GM23338 (cell line): ENCODE data around the gene ZNF674. TPM values are rescaled to one million over a fixed set of nuclear protein-coding genes. Genes with fewer than 3 reads are reported as not detected.

ENCODE experiments used
- ATAC-seq: fragments of 200-7000 bp; cut with Tn5 transposase; 3 replicates; pipeline ENCODE4 v1.9.1; 2020
- DNase-seq: peaks from one replicate; pipeline ENCODE4 v3.0.0-alpha.2; 2015; ENCODE audit warnings: low spot score
- H2AFZ ChIP-seq: fragments of 200-600 bp; sonication (generic); 2 replicates; pipeline ENCODE4 v1.8.0; 2016; ENCODE audit warnings: antibody characterized with exemption, mild to moderate bottlenecking, moderate library complexity
- H3F3A ChIP-seq: fragments of 200-600 bp; sonication (generic); replicated peaks from 2 replicates; pipeline ENCODE4 v1.8.0; 2017; ENCODE audit warnings: antibody characterized with exemption, mixed run types, low read depth
- H3K27ac ChIP-seq: fragments of 200-600 bp; sonication (generic); 2 replicates; pipeline ENCODE4 v1.6.1; 2016; ENCODE audit warnings: low read depth
- H3K27me3 ChIP-seq: fragments of 200-600 bp; sonication (generic); 2 replicates; pipeline ENCODE4 v1.8.0; 2016; ENCODE audit warnings: mild to moderate bottlenecking, mixed run types, moderate library complexity; ENCODE audit not compliant: insufficient read depth
- H3K36me3 ChIP-seq: fragments of 200-600 bp; sonication (generic); 2 replicates; pipeline ENCODE4 v1.8.0; 2016; ENCODE audit warnings: mild to moderate bottlenecking; ENCODE audit not compliant: insufficient read depth
- H3K4me1 ChIP-seq: fragments of 200-600 bp; sonication (generic); 2 replicates; pipeline ENCODE4 v1.8.0; 2016; ENCODE audit warnings: mild to moderate bottlenecking, moderate library complexity; ENCODE audit not compliant: insufficient read depth
- H3K4me2 ChIP-seq: fragments of 200-600 bp; sonication (generic); 2 replicates; pipeline ENCODE4 v1.7.1; 2017; ENCODE audit warnings: mixed run types
- H3K4me3 ChIP-seq: fragments of 200-600 bp; sonication (generic); 2 replicates; pipeline ENCODE4 v1.6.1; 2016; ENCODE audit warnings: mixed run types
- H3K79me2 ChIP-seq: fragments of 200-600 bp; sonication (generic); replicated peaks from 2 replicates; pipeline ENCODE4 v1.8.0; 2017; ENCODE audit warnings: mild to moderate bottlenecking; ENCODE audit not compliant: insufficient read depth
- H3K9me2 ChIP-seq: fragments of 200-600 bp; sonication (generic); 2 replicates; pipeline ENCODE4 v1.8.0; 2017; ENCODE audit not compliant: insufficient read depth
- H4K20me1 ChIP-seq: fragments of 200-600 bp; sonication (generic); replicated peaks from 2 replicates; pipeline ENCODE4 v1.8.0; 2017; ENCODE audit warnings: mild to moderate bottlenecking; ENCODE audit not compliant: insufficient read depth
- H3K27ac Mint-ChIP-seq: 2 replicates; pipeline ENCODE4 v1.8.0; 2020; ENCODE audit warnings: inconsistent platforms, mild to moderate bottlenecking, moderate library complexity, mixed read lengths
- H3K27me3 Mint-ChIP-seq: 3 replicates; pipeline ENCODE4 v1.8.0; 2022; ENCODE audit warnings: low read depth, mild to moderate bottlenecking, moderate library complexity, mixed read lengths, inconsistent platforms; ENCODE audit not compliant: insufficient read depth, poor library complexity
- H3K36me3 Mint-ChIP-seq: 3 replicates; pipeline ENCODE4 v1.8.0; 2021; ENCODE audit warnings: low read depth, mild to moderate bottlenecking, inconsistent platforms, moderate library complexity, mixed read lengths
- H3K4me1 Mint-ChIP-seq: 3 replicates; pipeline ENCODE4 v1.8.0; 2020; ENCODE audit warnings: mild to moderate bottlenecking, inconsistent platforms, mixed read lengths
- H3K4me3 Mint-ChIP-seq: 3 replicates; pipeline ENCODE4 v1.8.0; 2021; ENCODE audit warnings: moderate library complexity, mild to moderate bottlenecking, inconsistent platforms, mixed read lengths
- H3K9me3 Mint-ChIP-seq: 3 replicates; pipeline ENCODE4 v1.8.0; 2020; ENCODE audit warnings: moderate library complexity, mild to moderate bottlenecking, inconsistent platforms, mixed read lengths
- CREB1 ChIP-seq: fragments of 250-450 bp; sonication (Bioruptor Pico); IDR thresholded peaks from 2 replicates; pipeline ENCODE4 v1.5.0; 2020; ENCODE audit warnings: low read depth, mild to moderate bottlenecking, moderate library complexity
- CTCF ChIP-seq, 2 experiments: fragments of 200-600 bp in 1 of 2; sonication (generic) in 1 of 2; conservative IDR thresholded peaks; 2 replicates each; pipeline versions ENCODE4 v1.5.1 to v1.6.1; 2016 to 2017; ENCODE audit warnings: antibody characterized with exemption in 2 of 2, low read depth in 2 of 2, mild to moderate bottlenecking in 2 of 2, moderate library complexity in 1 of 2
- EZH2phosphoT487 ChIP-seq: fragments of 200-600 bp; sonication (generic); IDR thresholded peaks from one replicate; pipeline ENCODE4 v1.8.1; 2018; ENCODE audit warnings: antibody characterized with exemption; ENCODE audit not compliant: unreplicated experiment
- NANOG ChIP-seq: IDR thresholded peaks from 2 replicates; pipeline ENCODE4 v1.6.1; 2016; ENCODE audit warnings: antibody characterized with exemption, borderline replicate concordance
- STAT1 ChIP-seq: IDR thresholded peaks from one replicate; pipeline ENCODE4 v1.6.1; 2016; ENCODE audit warnings: antibody characterized with exemption; ENCODE audit not compliant: unreplicated experiment
- ZNF331 ChIP-seq: fragments of 250-450 bp; sonication (Bioruptor Pico); IDR thresholded peaks from 2 replicates; pipeline ENCODE4 v1.5.0; 2020; ENCODE audit warnings: low read depth, mild to moderate bottlenecking, moderate library complexity
- ZNF462 ChIP-seq: fragments of 250-450 bp; sonication (Bioruptor Pico); IDR thresholded peaks from 2 replicates; pipeline ENCODE4 v1.5.0; 2020; ENCODE audit warnings: mild to moderate bottlenecking, moderate library complexity
- polyA plus RNA-seq: library from polyadenylated mRNA; unstranded; fragments of >200 nt; fragmentation: Nextera tagmentation; extraction: Ambion mirVana; gene quantifications from 2 replicates; pipeline ENCODE4 v1.2.1, GENCODE V29; 2016
- total RNA-seq: library from RNA; depleted of rRNA; stranded (reverse); fragments of >200 nt; shearing (Covaris generic); gene quantifications from 2 replicates; pipeline ENCODE4 v1.2.3, GENCODE V29; 2014

ZNF674 gene
- total and polyA plus RNA-seq, 2 experiments from 2014 or later: 3.0 to 5.5 TPM

- Histone ChIP-seq H3F3A (no peaks in the 10 kb centered on the region), H3K36me3 (no peaks in the 10 kb centered on the region), H3K4me1 (peaks cover 36% of the 10 kb centered on the region), H3K9me2 (no peaks in the 10 kb centered on the region), H2AFZ (no peak overlapping the region), H3K4me3 (peak overlapping the region; percentile 39), H3K27me3 (no peaks in the 10 kb centered on the region), H3K4me2 (peak overlapping the region; percentile 64), H3K27ac (peak overlapping the region; percentile 72), H4K20me1 (no peaks in the 10 kb centered on the region), H3K79me2 (peaks cover 63% of the 10 kb centered on the region)
- H3K4me3 Mint-ChIP-seq: peak overlapping the region; percentile 50
- peaks cover 3% of the 10 kb centered on the region; the same call in 2 of the 3 replicates for H3K36me3 Mint-ChIP-seq
- peaks cover 3% of the 10 kb centered on the region for H3K27me3 Mint-ChIP-seq
- ATAC-seq: peak; percentile 82
- peak; percentile 68 for DNase-seq
- H3K9me3 Mint-ChIP-seq: no peaks in the 10 kb centered on the region
- H3K27ac Mint-ChIP-seq: no peak overlapping the region
- H3K4me1 Mint-ChIP-seq: peaks cover 43% of the 10 kb centered on the region
- TF ChIP-seq CREB1 (CRISPR knock-in tag): no peak
- TF ChIP-seq NANOG: peak; percentile 41; the same call in 1 of the 2 replicates
- TF ChIP-seq ZNF462 (CRISPR knock-in tag): no peak
- no peak for TF ChIP-seq STAT1
- no peak for TF ChIP-seq ZNF331
- no peak for TF ChIP-seq EZH2phosphoT487
- TF ChIP-seq CTCF (conservative IDR thresholded peaks at IDR 0.05; ENCODE audit: low read depth in 2 of 2): no peak
Measured at GRCh38 chrX:46588263-46588662, 43.0 kb upstream of the ZNF674 start.
